Right lobe of liver (tissue), 6 donors: Measurements from ENCODE around the gene DRD4. TPM values are rescaled to one million over a fixed set of nuclear protein-coding genes. Genes with fewer than 3 reads are reported as not detected.

Experiments
- ATAC-seq, 4 donors: fragments of 200-7000 bp; cut with Tn5 transposase; one replicate each; pipeline ENCODE4 v1.9.1; 2020; ENCODE audit warnings: mild to moderate bottlenecking in 4 of 4, moderate library complexity in 4 of 4
- DNase-seq, 3 donors: peaks; one replicate each; pipeline ENCODE4 v3.0.0-alpha.2; 2020
- H3K27ac ChIP-seq, 3 donors: fragments of 200-600 bp; one replicate each; pipeline ENCODE4 v1.8.0; 2022
- H3K27me3 ChIP-seq, 2 donors: fragments of 200-600 bp; one replicate each; pipeline ENCODE4 v1.8.0; 2022
- H3K36me3 ChIP-seq, 4 donors: fragments of 200-600 bp; sonication (generic) in 1 of 4; one replicate each; pipeline versions ENCODE4 v1.5.1 to v1.8.0; 2017 to 2022; ENCODE audit warnings: control low read depth in 1 of 4
- H3K4me1 ChIP-seq, 4 donors: fragments of 200-600 bp; sonication (generic) in 1 of 4; one replicate each; pipeline versions ENCODE4 v1.5.1 to v1.8.0; 2017 to 2022; ENCODE audit warnings: control low read depth in 1 of 4
- H3K4me3 ChIP-seq, 3 donors: fragments of 200-600 bp; one replicate each; pipeline ENCODE4 v1.8.0; 2022
- H3K9me3 ChIP-seq, 4 donors: fragments of 200-600 bp; sonication (generic) in 1 of 4; one replicate each; pipeline versions ENCODE4 v1.5.1 to v1.8.0; 2017 to 2022; ENCODE audit warnings: control low read depth in 1 of 4
- CTCF ChIP-seq, 4 donors: fragments of 200-600 bp in 3 of 4; fragments of 450-650 bp in 1 of 4; IDR thresholded peaks; one replicate each; pipeline versions ENCODE4 v1.5.1 to v1.8.0; 2016 to 2022; ENCODE audit warnings: antibody characterized with exemption in 4 of 4, mild to moderate bottlenecking in 2 of 4
- POLR2A ChIP-seq: fragments of 450-650 bp; IDR thresholded peaks from one replicate; pipeline ENCODE4 v1.6.1; 2017; ENCODE audit warnings: antibody characterized with exemption, mild to moderate bottlenecking
- WGBS: methylation state at CpG from one replicate; pipeline ENCODE4 v1.1.6; 2018; ENCODE audit warnings: low coverage, low lambda C conversion rate; ENCODE audit not compliant: insufficient coverage; ENCODE audit errors: missing lambda C conversion rate; 5-methylcytosine and 5-hydroxymethylcytosine counted together
- intact Hi-C, 2 donors: fragments of 100-400 bp; cut with DNase I; formaldehyde crosslinking; loops; one replicate each; pipeline versions ENCODE4 v1.11.2 to v1.14.1; 2022
- total RNA-seq, 6 experiments: library from RNA; depleted of rRNA in 2 of 6; stranded (reverse); fragments of >200 nt in 2 of 6; fragmentation: NEBNext Ultra II Directional in 3 of 6; extraction: Animal tissue kit (Norgen Biotek cat#: 25700) in 3 of 6; gene quantifications; one replicate each; pipeline versions ENCODE4 v1.1.0 to v1.2.4, GENCODE V29; 2016 to 2023
- donor health status: DM: no; HTN: yes; CAD: no.
- donor health status: DM: no; HTN: no; CAD: no.
- donor health status: DM: no; HTN: no; CAD: no.
- donor health status: DM: no; HTN: yes; CAD: no.
- donor health status: DM: no; HTN: yes; CAD: no.

DRD4 gene
- total RNA-seq, 6 experiments from 2014 or later, result 0.31 to 0.90 (median 0.41) TPM; not detected in 2

GRCh38 chr11:613369-613968, 23.6 kb upstream of the DRD4 start:
- Histone ChIP-seq H3K9me3 (no peaks in the 10 kb centered on the region), H3K4me3 (peak overlapping the region in 1 of 3 donors; percentile 73), H3K4me1 (peaks cover 0 to 57% (median 27%) of the 10 kb centered on the region in 4 donors), H3K27ac (peak overlapping the region in 1 of 3 donors; percentile 85), H3K27me3 (no peaks in the 10 kb centered on the region), H3K36me3 (peaks cover under 1 to 43% (median 24%) of the 10 kb centered on the region in 4 donors)
- ATAC-seq, result peak; percentile 2 to 34 (median 17)
- DNase-seq, result peak; percentile 83 to 89 (median 88)
- intact Hi-C loops, result loop anchor here in 1 of 2 donors (5.0 kb wide), 1 partner anchor 56 kb away; no protein-coding TSS in a partner anchor
- TF ChIP-seq POLR2A (peak; percentile 42), CTCF (IDR thresholded peaks at IDR 0.05) (no peak)
- 20% methylated on average over 1 of the region's 36 CpGs for WGBS

- peak overlapping the region in 2 of 3 donors; percentile 85 to 92 for H3K27ac ChIP-seq
- peaks cover 0 to 57% (median 27%) of the 10 kb centered on the region in 4 donors for H3K4me1 ChIP-seq
- TF ChIP-seq CTCF (IDR thresholded peaks at IDR 0.05), result no peak
- TF ChIP-seq POLR2A, result no peak
- H3K27me3 ChIP-seq, result no peaks in the 10 kb centered on the region
- peaks cover 0 to 36% (median 21%) of the 10 kb centered on the region in 4 donors for H3K36me3 ChIP-seq
- H3K9me3 ChIP-seq, result no peaks in the 10 kb centered on the region
- ATAC-seq (no peak), DNase-seq (peak in 2 of 3 donors; percentile 60 to 61)
- WGBS, result 28% methylated on average over 3 of the region's 14 CpGs
- intact Hi-C loops, result loop anchor here in 1 of 2 donors (5.0 kb wide), 1 partner anchor 57 kb away; no protein-coding TSS in a partner anchor
- H3K4me3 ChIP-seq, result peak overlapping the region; percentile 63 to 73 (median 65)
These were observed 22.9 kb upstream of the DRD4 start for GRCh38 chr11:614021-614622.

- peaks cover 0 to 57% (median 27%) of the 10 kb centered on the region in 4 donors for H3K4me1 ChIP-seq
- TF ChIP-seq POLR2A (no peak), CTCF (IDR thresholded peaks at IDR 0.05) (no peak)
- no peaks in the 10 kb centered on the region for H3K27me3 ChIP-seq
- H3K27ac ChIP-seq, result peak overlapping the region; percentile 82 to 92 (median 85)
- peak; percentile 9 to 43 (median 38) for ATAC-seq
- intact Hi-C loops, result loop anchor here in 1 of 2 donors (5.0 kb wide), 1 partner anchor 58 kb away; no protein-coding TSS in a partner anchor
- H3K36me3 ChIP-seq, result peaks cover 0 to 32% (median 18%) of the 10 kb centered on the region in 4 donors
- DNase-seq, result peak; percentile 79 to 92 (median 90)
- H3K9me3 ChIP-seq, result no peaks in the 10 kb centered on the region
- WGBS, result 6% methylated on average over 12 of the region's 68 CpGs
- peak overlapping the region; percentile 63 to 73 (median 65) for H3K4me3 ChIP-seq
These were observed 22.2 kb upstream of the DRD4 start for GRCh38 chr11:614623-615503.
